Caki2 (cell line): ENCODE results near the gene ILDR1. TPM values are rescaled to one million over a fixed set of nuclear protein-coding genes. Genes with fewer than 3 reads are reported as not detected.

ENCODE experiments used
- DNase-seq: peaks from one replicate; pipeline ENCODE4 v3.0.0-alpha.2; 2015; ENCODE audit warnings: low read depth
- in situ Hi-C: cut with HindIII; loops from 2 replicates; pipeline ENCODE4 v1.10.0; 2016; ENCODE audit warnings: low sequenced_read_pairs, low pct_unique_long_range_greater_than_20kb, mixed read lengths
- total RNA-seq: library from RNA; depleted of rRNA; stranded (reverse); fragments of >200 nt; shearing (Covaris generic); gene quantifications from 2 replicates; pipeline ENCODE4 v1.2.3, GENCODE V29; 2014; ENCODE audit warnings: low replicate concordance

The ILDR1 gene
- total RNA-seq, 1 experiment from 2014 or later = not detected

GRCh38 chr3:122024800-122025199, 2.8 kb upstream of the ILDR1 start:
- DNase-seq = no peak
- in situ Hi-C loops = no loop called here

- in situ Hi-C loops = no loop called here
- no peak for DNase-seq
Observed at GRCh38 chr3:122023335-122023910, 1.4 kb upstream of the ILDR1 start.

- in situ Hi-C loops = no loop called here
- DNase-seq = no peak
Observed at GRCh38 chr3:122021037-122021436, 1.0 kb downstream of the ILDR1 start.

GRCh38 chr3:122019493-122019892, 2.6 kb downstream of the ILDR1 start:
- DNase-seq = no peak
- in situ Hi-C loops = no loop called here

GRCh38 chr3:122014741-122015140, 7.3 kb downstream of the ILDR1 start:
- in situ Hi-C loops = no loop called here
- DNase-seq = no peak

GRCh38 chr3:122013448-122013925, 8.6 kb downstream of the ILDR1 start:
- DNase-seq = no peak
- in situ Hi-C loops = no loop called here

GRCh38 chr3:122012821-122013220, 9.2 kb downstream of the ILDR1 start:
- no peak for DNase-seq
- in situ Hi-C loops = no loop called here

- in situ Hi-C loops = no loop called here
- no peak for DNase-seq
Observed at GRCh38 chr3:122011396-122011795, 10.7 kb downstream of the ILDR1 start.

GRCh38 chr3:122010506-122010905, 11.5 kb downstream of the ILDR1 start:
- in situ Hi-C loops = no loop called here
- DNase-seq = no peak

GRCh38 chr3:122008166-122008565, 13.9 kb downstream of the ILDR1 start:
- in situ Hi-C loops = no loop called here
- no peak for DNase-seq

GRCh38 chr3:122006267-122006666, 15.8 kb downstream of the ILDR1 start:
- in situ Hi-C loops = no loop called here
- DNase-seq = no peak

- DNase-seq = no peak
- in situ Hi-C loops = no loop called here
Observed at GRCh38 chr3:122004991-122005565, 17.0 kb downstream of the ILDR1 start.

- no peak for DNase-seq
Observed at GRCh38 chr3:122004107-122004506, 17.9 kb downstream of the ILDR1 start.

GRCh38 chr3:122003606-122004005, 18.4 kb downstream of the ILDR1 start:
- in situ Hi-C loops = no loop called here
- DNase-seq = no peak

More at GRCh38 chr3:122004107-122004506, 17.9 kb downstream of the ILDR1 start:
- in situ Hi-C loops = no loop called here

- in situ Hi-C loops = no loop called here
- DNase-seq = no peak
Observed at GRCh38 chr3:122003112-122003511, 18.9 kb downstream of the ILDR1 start.

GRCh38 chr3:122002611-122003010, 19.4 kb downstream of the ILDR1 start:
- in situ Hi-C loops = no loop called here
- DNase-seq = no peak

- in situ Hi-C loops = no loop called here
Observed at GRCh38 chr3:122001892-122002291, 20.2 kb downstream of the ILDR1 start.

GRCh38 chr3:122000936-122001605, 21.0 kb downstream of the ILDR1 start:
- no peak for DNase-seq
- in situ Hi-C loops = no loop called here

More at GRCh38 chr3:122001892-122002291, 20.2 kb downstream of the ILDR1 start:
- DNase-seq = no peak

- in situ Hi-C loops = no loop called here
- DNase-seq = no peak
Observed at GRCh38 chr3:121999931-122000330, 22.1 kb downstream of the ILDR1 start.
